ENCODE data around the gene FURIN.
A peak's percentile ranks its signal among the peaks of the same experiment; 100 is the strongest.

The FURIN gene

GRCh38 chr15:90930861-90931574 lies 62.6 kb downstream of the FURIN start:
- intact Hi-C loops (cut with DNase I) = loop anchor here (2.0 kb wide), 1 partner anchor 28 kb away; the partner anchor contains the start of gene MAN2A2

GRCh38 chr15:90931575-90931827 lies 63.1 kb downstream of the FURIN start:
- intact Hi-C loops (cut with DNase I) = loop anchor here (2.0 kb wide), 1 partner anchor 29 kb away; the partner anchor contains the start of gene MAN2A2
- DNase-seq = no peak

More at GRCh38 chr15:90930861-90931574, 62.6 kb downstream of the FURIN start:
- peak in 1 of 10 donors; percentile 49 for DNase-seq

DNA sequence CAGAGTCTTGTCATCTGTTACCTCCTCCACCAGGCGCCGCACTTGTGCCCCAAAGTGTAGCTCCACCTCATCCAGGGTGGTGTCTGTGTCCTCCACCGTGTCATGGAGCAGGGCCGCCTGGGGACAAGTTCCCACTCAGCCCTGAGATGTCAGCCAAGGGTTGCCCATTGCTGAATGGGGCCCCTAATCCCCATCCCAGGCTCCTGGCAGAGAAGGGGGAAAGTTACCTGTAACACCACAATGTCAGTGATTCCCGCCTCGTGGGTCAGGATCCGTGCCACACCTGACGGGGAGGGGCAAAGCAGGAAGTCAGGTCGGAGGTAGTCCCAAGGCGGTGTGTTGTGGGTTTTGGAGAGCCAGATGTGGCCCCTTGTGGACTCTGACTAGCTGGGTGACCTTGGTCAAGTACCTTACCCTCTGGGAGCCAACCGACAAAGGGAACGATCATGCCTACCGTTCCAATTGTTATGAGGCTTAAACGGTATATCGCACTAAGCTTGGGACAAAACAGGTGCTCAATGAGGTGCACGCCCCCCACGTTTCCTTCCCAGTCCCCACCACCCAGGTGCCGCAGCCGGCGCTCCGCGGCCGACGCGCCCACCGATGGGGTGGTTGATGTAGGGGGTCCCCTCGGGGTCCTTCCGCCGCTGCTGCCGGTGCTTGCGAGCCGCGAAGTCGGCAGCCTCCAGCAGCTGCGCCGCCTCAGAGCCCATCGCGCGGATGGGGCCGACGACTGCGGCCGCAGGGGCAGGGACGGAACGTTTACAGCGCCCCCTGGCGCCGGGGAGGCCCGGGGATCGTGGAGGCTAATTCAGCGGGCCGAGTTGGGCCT lies 63.7 kb downstream of the FURIN start, which contains the start of gene HDDC3:
Gene HDDC3, minus strand, starts transcription at position 722 of the 832 bp plus-strand sequence. Its CDS starts 9 bp downstream, at position 713.
- DNase-seq = peak; percentile 78 to 98 (median 92)
- intact Hi-C loops (cut with DNase I) = loop anchor here (2.0 kb wide), 1 partner anchor 29 kb away; the partner anchor contains the start of gene MAN2A2

DNA sequence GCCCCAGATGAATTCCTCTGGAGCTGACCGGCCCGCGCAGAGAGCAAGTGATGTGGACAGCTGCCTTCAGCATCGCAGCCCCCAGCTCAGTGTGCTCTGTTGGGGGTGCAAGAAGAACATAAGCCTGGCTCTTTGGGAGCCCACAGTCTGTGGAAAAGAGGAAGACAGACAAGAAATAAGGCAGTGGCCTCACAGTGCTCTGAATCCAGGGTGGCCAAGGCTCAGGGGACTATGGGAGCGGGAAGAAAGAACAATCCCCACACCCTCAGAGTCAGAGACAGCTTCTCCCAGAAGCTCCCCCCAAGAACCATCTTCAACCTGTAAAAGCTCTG lies 64.2 kb downstream of the FURIN start:
- intact Hi-C loops (cut with DNase I) = no loop called here
- no peak for DNase-seq

All from posterior cingulate gyrus (tissue), 11 donors.